Medulla oblongata (tissue), 1 donor: ENCODE measurements around the gene LGALSL.
"Not testable (repeated sequence)": the region's sequence is repeated elsewhere in the genome, so short reads cannot be mapped to it uniquely, and the experiment has no call there.

Experiments
- DNase-seq: peaks from one replicate; pipeline ENCODE4 v3.0.0-alpha.2; 2015; ENCODE audit errors: extremely low spot score

Gene LGALSL

DNA sequence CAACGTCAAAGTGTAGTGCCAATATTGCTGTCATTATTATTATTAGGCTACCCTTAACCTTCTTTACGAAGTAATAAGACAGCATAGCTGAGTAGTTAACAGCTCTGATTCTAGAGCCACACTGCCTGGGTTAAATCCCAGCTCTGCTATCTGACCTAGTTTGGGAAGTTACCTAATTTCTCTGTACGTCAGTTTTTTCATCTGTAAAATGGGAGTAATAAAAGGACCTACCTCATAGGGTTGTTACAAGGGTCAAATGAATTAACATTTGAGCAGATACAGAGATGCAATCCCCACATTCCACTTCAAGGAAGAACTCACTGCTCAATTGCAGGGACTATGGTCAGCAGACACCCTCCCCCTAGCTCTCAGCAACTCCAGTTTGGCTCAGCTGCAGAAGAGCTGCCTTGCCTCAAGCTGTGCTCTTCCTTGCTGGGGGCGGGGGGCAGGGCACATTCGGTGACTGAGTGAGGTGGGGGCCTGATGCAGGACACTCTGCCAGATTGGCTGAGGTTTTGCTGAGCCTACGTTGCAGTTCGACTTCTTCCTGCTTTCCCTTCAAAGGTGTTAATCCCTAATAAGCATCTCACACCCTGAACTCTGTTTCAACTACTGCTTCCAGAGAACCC is 11.0 kb upstream of the LGALSL start:
- DNase-seq, result no peak

DNA sequence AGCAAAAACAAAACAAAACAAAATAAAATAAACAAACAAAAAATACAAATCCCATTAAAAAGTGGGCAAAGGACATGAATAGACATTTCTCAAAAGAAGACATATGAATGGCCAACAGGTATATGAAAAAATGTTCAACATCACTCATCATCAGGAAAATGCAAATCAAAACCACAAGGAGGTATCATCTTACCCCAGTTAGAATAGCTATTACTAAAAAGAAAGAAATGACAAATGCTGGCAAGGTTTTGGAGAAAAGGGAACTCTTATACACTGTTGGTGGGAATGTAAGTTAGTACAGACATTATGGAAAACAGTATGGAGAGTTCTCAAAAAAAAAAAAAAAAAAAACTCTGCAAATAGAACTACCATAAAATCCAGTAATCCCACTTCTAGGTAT is 8.0 kb upstream of the LGALSL start:
- DNase-seq, result not testable (repeated sequence)

GRCh38 chr2:64447317-64448040 is 6.5 kb upstream of the LGALSL start:
- DNase-seq, result no peak

- DNase-seq, result peak; percentile 69
Measured at GRCh38 chr2:64448041-64448426, 5.9 kb upstream of the LGALSL start.

- DNase-seq, result no peak
Measured at GRCh38 chr2:64451051-64451450, 2.9 kb upstream of the LGALSL start.

GRCh38 chr2:64454386-64455332 is 697 bp downstream of the LGALSL start:
- peak; percentile 2 for DNase-seq

DNA sequence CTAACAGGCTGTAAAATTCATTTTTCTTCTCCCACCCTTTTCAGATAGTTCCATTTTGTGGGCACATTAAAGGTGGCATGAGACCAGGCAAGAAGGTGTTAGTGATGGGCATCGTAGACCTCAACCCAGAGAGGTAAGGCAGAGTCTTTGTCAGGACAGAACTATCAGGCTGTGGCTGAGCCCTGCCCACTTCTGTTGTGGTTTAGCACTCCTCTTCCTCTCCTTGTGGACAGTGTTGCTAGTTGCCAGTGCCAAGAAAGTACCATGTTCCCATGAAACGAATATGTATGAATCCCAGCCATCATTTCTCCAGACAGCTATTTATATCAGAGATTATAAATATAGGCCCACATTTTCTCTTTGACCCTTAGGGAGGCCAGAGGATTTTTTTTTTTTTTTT is 1.6 kb downstream of the LGALSL start:
- peak; percentile 5 for DNase-seq

- peak; percentile 26 for DNase-seq
Measured at GRCh38 chr2:64456293-64456692, 2.3 kb downstream of the LGALSL start.

GRCh38 chr2:64457524-64457923 is 3.6 kb downstream of the LGALSL start:
- peak; percentile 11 for DNase-seq

- no peak for DNase-seq
Measured at GRCh38 chr2:64459575-64459974, 5.6 kb downstream of the LGALSL start.

GRCh38 chr2:64460330-64460729 is 6.4 kb downstream of the LGALSL start:
- no peak for DNase-seq

- no peak for DNase-seq
Measured at GRCh38 chr2:64461271-64462058, 7.5 kb downstream of the LGALSL start.

DNA sequence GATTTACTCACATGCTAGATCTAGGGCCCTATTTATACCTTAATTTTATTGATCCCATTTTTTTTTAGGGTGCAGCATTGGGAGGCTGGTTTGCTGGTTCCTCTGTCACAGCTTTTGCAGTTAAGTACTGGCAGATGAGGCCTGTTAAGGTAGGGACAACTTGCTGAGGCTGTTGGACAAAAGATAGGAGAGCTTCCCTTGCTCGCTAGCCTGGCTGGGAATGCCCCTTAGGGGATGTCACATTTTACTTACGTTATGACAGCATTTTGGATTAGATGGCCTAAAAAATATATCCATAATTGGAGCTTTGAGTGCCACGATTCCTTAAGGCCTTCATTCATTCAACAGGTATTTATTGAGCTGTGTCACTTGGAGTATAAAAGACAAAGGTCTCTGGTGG is 8.2 kb downstream of the LGALSL start:
- no peak for DNase-seq

DNA sequence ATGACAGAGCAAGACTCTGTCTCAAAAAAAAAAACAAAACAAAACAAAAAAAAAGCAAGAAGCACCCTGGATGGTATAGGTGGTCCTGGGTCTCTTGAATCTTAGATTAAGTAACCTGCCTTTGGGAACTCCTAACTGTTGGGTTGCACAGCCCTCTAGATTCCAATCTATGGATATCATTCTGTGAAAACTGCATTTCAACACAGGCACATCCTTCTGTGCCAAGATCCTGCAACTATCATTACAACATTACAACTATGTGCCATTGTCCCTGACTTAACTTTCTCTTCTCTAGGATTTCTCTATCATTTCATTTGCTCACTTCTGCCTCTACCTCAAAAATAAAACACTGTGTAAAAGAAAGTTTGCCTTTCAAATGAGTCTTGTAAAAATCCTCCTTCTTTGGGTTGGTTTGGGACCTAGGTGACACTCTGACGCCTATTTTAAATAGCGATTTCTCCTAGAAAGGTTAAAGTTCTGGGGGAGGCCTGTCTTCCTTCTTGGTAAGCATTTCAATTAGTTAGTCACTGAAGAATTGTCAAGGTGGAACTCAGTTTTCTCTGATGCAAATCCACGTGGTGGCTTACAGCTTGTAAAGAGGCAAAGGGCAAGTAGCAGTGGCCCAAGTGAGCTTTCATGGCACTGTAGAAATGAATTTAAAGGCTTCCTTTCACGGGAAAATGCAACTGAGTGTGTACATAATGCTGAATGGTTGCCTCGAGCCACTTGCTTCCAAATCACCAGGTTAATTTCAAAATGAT is 9.2 kb downstream of the LGALSL start:
- DNase-seq, result no peak

GRCh38 chr2:64463781-64464180 is 9.8 kb downstream of the LGALSL start:
- no peak for DNase-seq

DNA sequence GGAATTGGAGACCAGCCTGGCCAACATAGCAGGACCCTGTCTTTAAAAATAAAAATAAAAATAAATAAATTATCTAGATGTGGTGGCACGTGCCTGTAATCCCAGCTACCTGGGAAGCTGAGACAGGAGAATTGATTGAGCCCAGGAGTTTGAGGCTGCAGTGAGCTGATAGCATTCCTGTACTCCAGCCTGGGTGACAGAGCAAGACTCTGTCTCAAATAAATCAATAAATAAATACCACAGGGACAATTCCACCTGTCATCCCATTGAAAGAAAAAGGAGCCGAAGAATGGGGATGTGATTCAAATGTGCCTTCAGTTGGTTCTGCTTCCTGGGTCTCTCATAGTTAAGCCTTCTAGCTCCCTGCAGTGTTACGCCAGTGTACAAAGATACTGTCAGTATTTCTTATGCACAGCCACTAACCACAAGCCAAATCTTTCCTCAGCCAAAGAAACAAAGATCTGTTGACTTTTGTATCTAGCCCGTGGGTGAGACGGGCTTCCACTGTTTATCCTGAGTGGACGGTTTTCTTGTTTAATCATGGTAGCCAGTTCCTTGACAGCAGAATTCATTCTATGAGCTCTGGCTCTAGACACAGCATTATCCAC is 12.6 kb downstream of the LGALSL start:
- DNase-seq, result no peak

- DNase-seq, result peak; percentile 57
Measured at GRCh38 chr2:64467096-64467843, 13.3 kb downstream of the LGALSL start.

GRCh38 chr2:64469261-64469660 is 15.3 kb downstream of the LGALSL start:
- no peak for DNase-seq

DNA sequence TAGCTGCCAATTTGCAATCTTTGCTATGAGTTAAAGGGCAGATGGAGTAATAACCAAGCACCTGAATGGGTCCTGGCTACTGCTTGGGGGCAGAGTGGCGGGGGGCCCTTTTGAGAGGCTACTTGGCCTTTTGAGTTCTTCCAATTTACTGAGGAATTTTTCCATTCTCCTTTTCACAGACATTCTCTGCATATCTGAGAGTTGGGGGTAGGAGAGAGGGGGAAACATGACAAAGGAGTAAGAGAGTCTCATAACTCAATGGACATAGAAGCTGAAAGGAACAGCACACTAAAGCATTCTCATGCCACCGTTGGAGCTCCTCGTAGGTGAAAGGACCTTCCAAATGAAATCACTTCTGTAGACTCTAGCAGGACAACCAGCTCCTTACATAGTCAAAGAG is 16.1 kb downstream of the LGALSL start:
- no peak for DNase-seq
